HG02885 (cell line): ENCODE data around the gene IZUMO4.
"Not testable (repeated sequence)": the region's sequence is repeated elsewhere in the genome, so short reads cannot be mapped to it uniquely, and the experiment has no call there.

ENCODE experiments used
- ATAC-seq: cut with Tn5 transposase; IDR thresholded peaks from one replicate; pipeline ENCODE4 v1.9.1; 2021; ENCODE audit warnings: mild to moderate bottlenecking; ENCODE audit not compliant: unreplicated experiment, poor library complexity

The IZUMO4 gene

GRCh38 chr19:2080336-2080988 is 16.3 kb upstream of the IZUMO4 start:
- ATAC-seq = no peak

GRCh38 chr19:2081873-2082810 is 14.6 kb upstream of the IZUMO4 start:
- no peak for ATAC-seq

- ATAC-seq = no peak
Observed at GRCh38 chr19:2083174-2083854, 13.4 kb upstream of the IZUMO4 start.

DNA sequence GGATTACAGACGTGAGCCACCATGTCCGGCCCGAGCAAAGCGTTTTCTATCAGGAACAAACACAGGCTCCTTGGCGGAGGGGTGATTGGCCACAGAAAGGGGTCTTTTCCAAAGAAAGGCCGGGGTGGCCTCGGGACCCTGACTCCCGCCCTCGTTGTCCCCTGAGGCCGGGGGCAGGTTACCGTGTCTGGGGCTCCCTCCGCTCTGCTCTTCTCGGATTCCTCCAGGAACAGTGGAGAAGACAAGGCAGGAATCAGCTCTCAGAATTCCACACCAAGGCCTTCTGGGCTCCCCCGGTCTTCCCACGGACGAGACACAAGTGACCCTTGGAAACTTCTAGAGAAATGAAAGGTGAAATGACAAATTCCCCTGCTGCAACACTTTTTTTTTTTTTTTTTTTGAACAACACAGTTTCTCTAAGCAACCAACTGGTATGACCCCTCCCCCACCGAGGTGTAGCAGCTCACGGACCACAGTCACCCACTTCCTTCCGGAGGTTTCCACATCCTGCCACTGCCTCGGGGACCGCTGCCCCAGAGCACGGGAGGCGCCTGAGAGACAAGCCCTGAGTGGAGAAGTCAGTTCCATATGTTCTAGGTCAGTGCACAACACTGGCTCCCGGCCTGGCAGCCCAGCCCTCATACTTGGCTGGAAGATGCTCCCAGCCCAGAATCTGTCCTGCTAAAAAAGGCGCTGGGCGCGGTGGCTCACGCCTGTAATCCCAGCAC is 11.6 kb upstream of the IZUMO4 start:
- ATAC-seq = peak; percentile 38

GRCh38 chr19:2086695-2087620 is 9.8 kb upstream of the IZUMO4 start:
- ATAC-seq = not testable (repeated sequence)

GRCh38 chr19:2087621-2088100 is 9.1 kb upstream of the IZUMO4 start:
- no peak for ATAC-seq

GRCh38 chr19:2089001-2089711 is 7.6 kb upstream of the IZUMO4 start:
- ATAC-seq = no peak

DNA sequence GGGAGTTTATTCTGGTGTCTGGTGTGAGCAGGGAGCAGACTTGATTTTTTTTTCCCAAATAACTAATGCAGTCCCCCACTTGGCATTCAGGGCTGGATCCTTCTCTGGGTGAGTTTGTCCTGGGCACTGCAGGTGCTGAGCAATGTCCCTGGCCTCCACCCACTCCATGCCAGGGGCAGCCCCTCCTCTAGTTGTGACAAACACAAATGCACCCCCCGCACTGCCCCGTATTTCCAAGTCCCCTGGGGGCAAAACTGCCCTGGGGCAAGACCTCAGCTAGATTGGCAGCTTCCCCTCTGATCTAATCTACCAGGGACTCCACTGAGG is 7.0 kb upstream of the IZUMO4 start:
- no peak for ATAC-seq

DNA sequence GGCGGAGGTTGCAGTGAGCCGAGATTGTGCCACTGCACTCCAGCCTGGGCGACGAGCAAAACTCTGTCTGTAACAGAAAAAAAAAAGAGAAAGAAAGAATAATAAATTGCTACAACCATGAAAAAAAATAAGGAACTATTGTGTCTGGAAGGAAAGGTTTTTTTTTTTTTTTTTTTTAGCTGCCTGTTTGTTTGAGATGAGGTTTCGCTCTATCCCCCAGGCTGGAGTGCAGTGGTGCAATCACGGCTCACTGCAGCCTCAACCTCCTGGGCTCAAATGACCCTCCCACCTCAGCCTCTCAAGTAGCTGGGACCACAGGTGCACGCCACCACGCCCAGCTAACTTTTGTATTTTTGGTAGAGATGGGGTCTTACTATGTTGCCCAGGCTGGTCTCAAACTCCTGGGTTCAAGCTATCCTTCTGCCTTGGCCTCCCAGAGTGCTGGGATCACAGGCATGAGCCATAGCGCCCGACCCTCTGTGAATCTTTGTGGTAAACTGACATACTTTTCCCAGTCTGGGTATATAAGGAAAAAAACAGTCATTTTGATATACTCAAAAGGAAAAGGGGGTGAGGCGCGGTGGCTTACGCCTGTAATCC is 4.7 kb upstream of the IZUMO4 start:
- ATAC-seq = not testable (repeated sequence)

DNA sequence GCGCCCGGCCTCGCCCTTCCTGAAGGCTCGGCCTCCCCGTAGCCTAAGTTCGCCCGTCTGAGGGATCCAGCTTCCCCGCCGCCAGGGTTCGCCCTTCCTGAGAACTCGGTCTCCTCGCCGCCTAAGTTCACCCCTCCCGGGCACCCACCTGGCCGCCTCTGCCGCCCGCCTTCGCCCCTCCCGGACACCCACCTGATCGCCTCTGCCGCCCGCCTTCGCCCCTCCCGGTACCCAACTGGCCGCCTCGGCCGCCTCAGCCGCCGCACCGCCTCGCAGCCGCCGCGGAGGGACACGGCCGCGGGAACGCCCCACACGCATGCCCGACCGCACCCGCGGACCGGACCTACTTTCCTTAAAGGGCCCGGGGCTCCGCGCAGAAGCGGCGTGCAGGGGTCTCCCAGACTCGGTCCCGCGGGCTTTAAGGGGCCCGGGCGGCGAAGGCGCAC is 658 bp upstream of the IZUMO4 start, which contains the start of gene MOB3A:
TSS of gene MOB3A (minus strand) at position 293 of the 446 bp plus-strand sequence. CDS start 17,766 bp downstream, outside the sequence.
- ATAC-seq = peak; percentile 42

- no peak for ATAC-seq
Observed at GRCh38 chr19:2097203-2097885, 629 bp downstream of the IZUMO4 start.

DNA sequence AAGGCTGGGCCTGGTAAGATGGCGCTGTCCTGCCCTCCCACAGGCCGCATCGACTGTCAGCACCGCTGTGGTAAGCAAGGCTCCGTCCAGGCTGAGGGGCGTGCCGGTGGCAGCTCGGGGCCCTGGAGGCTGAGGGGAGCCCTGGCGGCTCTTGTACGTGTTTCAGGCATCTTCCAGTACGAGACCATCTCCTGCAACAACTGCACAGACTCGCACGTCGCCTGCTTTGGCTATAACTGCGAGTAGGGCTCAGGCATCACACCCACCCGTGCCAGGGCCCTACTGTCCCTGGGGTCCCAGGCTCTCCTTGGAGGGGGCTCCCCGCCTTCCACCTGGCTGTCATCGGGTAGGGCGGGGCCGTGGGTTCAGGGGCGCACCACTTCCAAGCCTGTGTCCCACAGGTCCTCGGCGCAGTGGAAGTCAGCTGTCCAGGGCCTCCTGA is 1.2 kb downstream of the IZUMO4 start:
- ATAC-seq = no peak

- no peak for ATAC-seq
Observed at GRCh38 chr19:2099054-2099501, 2.4 kb downstream of the IZUMO4 start.

DNA sequence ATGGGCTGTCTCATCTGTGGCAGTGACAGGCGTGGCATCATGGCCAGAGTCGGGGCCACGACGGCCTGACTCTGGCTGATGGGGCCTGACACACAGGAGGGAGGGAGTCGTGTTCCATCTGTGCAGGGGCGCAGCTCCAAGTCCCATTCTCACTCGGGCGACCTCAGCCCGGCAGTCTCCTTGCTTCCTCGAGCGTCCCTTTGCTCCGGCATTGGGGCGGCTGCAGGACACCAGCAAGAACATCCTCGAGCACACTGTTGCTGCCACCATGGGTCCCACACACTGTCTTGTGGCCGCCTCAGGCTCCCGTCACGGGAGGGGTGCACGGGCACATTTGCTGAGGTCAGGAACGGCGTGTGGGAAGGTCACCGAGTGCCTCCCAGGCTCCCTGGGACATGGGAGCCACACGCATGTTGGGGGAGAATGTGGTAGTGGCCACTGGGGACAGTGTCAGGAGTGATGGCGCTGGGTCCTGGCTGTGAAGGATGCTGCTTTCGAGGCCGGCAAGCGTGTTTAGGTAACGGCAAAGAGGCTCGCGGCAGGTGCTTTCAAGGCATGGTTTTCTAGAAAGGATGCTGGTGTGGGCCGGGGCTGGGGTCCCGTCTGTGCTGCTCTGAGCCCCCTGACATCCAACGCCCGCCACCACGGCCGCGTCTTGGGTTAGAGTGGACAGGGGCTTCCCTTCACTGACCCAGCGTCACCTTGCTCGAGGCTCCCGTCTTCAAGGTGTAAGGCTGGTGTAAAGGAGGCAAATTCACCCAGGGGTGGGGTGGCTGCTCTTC is 3.4 kb downstream of the IZUMO4 start:
- no peak for ATAC-seq

DNA sequence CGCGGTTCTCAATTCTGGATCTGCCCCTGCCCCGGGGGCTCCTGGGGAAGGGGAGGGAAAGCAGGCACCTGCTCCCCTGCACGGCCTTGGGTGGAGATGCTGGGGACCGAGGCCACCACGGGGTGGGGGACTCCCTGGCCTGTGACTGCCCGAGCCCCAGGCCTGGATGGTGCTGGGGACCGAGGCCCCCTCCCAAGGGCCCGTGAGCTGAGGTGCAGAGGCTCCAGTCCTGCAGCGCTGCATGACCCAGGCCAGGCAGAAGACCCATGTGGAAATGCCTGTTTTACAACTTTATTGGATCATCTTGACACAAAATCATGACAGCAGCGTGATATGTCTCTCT is 4.0 kb downstream of the IZUMO4 start:
- ATAC-seq = no peak

- no peak for ATAC-seq
Observed at GRCh38 chr19:2101417-2102335, 5.0 kb downstream of the IZUMO4 start.
